WTC11 (cell line): ENCODE data around the gene TMEM151A. TPM values are rescaled to one million over a fixed set of nuclear protein-coding genes. Genes with fewer than 3 reads are reported as not detected.

ENCODE experiments used
- ATAC-seq: fragments of 200-7000 bp; cut with Tn5 transposase; 2 replicates; pipeline ENCODE4 v1.10.0; 2021; ENCODE audit warnings: mild to moderate bottlenecking, moderate library complexity
- CTCF ChIA-PET: fragments of 300-600 bp; sonication (Branson Sonifier 250); formaldehyde crosslinking; loops from one replicate; lab custom pipeline; 2021; ENCODE audit warnings: antibody characterized with exemption; lab: Charles Lee
- POLR2A ChIA-PET: fragments of 350-600 bp; sonication (Branson Sonifier 250); formaldehyde crosslinking; loops from one replicate; lab custom pipeline; 2021; ENCODE audit warnings: antibody characterized with exemption; lab: Charles Lee
- DNase-seq: peaks from one replicate; pipeline ENCODE4 v3.0.0; 2021; ENCODE audit warnings: low spot score
- H3K27ac Mint-ChIP-seq: 2 replicates; pipeline ENCODE4 v1.8.0; 2021; ENCODE audit warnings: mixed read lengths
- H3K27me3 Mint-ChIP-seq: 2 replicates; pipeline ENCODE4 v1.8.0; 2021; ENCODE audit warnings: low read depth, mild to moderate bottlenecking, moderate library complexity, mixed read lengths
- H3K36me3 Mint-ChIP-seq: 2 replicates; pipeline ENCODE4 v1.8.0; 2021; ENCODE audit warnings: mixed read lengths
- H3K4me1 Mint-ChIP-seq: 2 replicates; pipeline ENCODE4 v1.8.0; 2022; ENCODE audit warnings: mixed read lengths
- H3K4me3 Mint-ChIP-seq: 2 replicates; pipeline ENCODE4 v1.8.0; 2021; ENCODE audit warnings: mild to moderate bottlenecking, moderate library complexity, mixed read lengths
- H3K9me3 Mint-ChIP-seq: 2 replicates; pipeline ENCODE4 v1.8.0; 2021; ENCODE audit warnings: mixed read lengths
- CTCF ChIP-seq: fragments of 200-600 bp; IDR thresholded peaks from 2 replicates; pipeline ENCODE4 v1.8.0; 2022; ENCODE audit warnings: antibody characterized with exemption
- E2F1 ChIP-seq: sonication (generic); formaldehyde crosslinking; IDR thresholded peaks from 2 replicates; pipeline ENCODE4 v1.8.0; 2022; ENCODE audit warnings: mild to moderate bottlenecking, missing genetic modification reagents
- GABPB1 ChIP-seq: sonication (generic); formaldehyde crosslinking; IDR thresholded peaks from 2 replicates; pipeline ENCODE4 v1.8.1; 2023; ENCODE audit warnings: mild to moderate bottlenecking, missing genetic modification reagents
- HMGA2 ChIP-seq: fragments of 250-450 bp; sonication (Bioruptor Pico); IDR thresholded peaks from 2 replicates; pipeline ENCODE4 v1.4.0; 2021; ENCODE audit warnings: mild to moderate bottlenecking, moderate library complexity
- MAX ChIP-seq: sonication (generic); formaldehyde crosslinking; IDR thresholded peaks from 2 replicates; pipeline ENCODE4 v1.8.0; 2022; ENCODE audit warnings: mild to moderate bottlenecking, missing genetic modification reagents
- MYBL2 ChIP-seq: sonication (generic); formaldehyde crosslinking; IDR thresholded peaks from 2 replicates; pipeline ENCODE4 v1.8.1; 2023; ENCODE audit warnings: mild to moderate bottlenecking, moderate library complexity, missing genetic modification reagents
- NFATC4 ChIP-seq: fragments of 250-450 bp; sonication (Bioruptor Pico); IDR thresholded peaks from 2 replicates; pipeline ENCODE4 v1.9.0; 2021; ENCODE audit warnings: mild to moderate bottlenecking
- PREB ChIP-seq: sonication (generic); formaldehyde crosslinking; IDR thresholded peaks from 2 replicates; pipeline ENCODE4 v1.8.1; 2022; ENCODE audit warnings: mild to moderate bottlenecking, missing genetic modification reagents, moderate library complexity, borderline replicate concordance
- TCF7 ChIP-seq: sonication (generic); formaldehyde crosslinking; IDR thresholded peaks from 2 replicates; pipeline ENCODE4 v1.8.0; 2022; ENCODE audit warnings: mild to moderate bottlenecking, low read depth, missing genetic modification reagents, moderate library complexity
- USF1 ChIP-seq: sonication (generic); formaldehyde crosslinking; IDR thresholded peaks from 2 replicates; pipeline ENCODE4 v1.8.0; 2022; ENCODE audit warnings: mild to moderate bottlenecking, missing genetic modification reagents
- ZNF263 ChIP-seq: sonication (generic); formaldehyde crosslinking; IDR thresholded peaks from 2 replicates; pipeline ENCODE4 v1.8.1; 2022; ENCODE audit warnings: low read depth, mild to moderate bottlenecking, moderate library complexity, missing genetic modification reagents
- ZNF281 ChIP-seq: sonication (generic); formaldehyde crosslinking; IDR thresholded peaks from 2 replicates; pipeline ENCODE4 v1.8.0; 2023; ENCODE audit warnings: mild to moderate bottlenecking, missing genetic modification reagents
- total RNA-seq: library from RNA; stranded (reverse); gene quantifications from 3 replicates; pipeline ENCODE4 v1.2.3, GENCODE V29; 2021

The TMEM151A gene
- total RNA-seq, 1 experiment from 2014 or later = 2.2 TPM

- 0 out of 2 replicates have a peak, but pooled peaks have one; percentile 65 for TF ChIP-seq ZNF281 (CRISPR knock-in tag)
- TF ChIP-seq CTCF = peak; percentile 98
- TF ChIP-seq MYBL2 (CRISPR knock-in tag) = no peak
- no peak for TF ChIP-seq E2F1 (CRISPR knock-in tag)
- TF ChIP-seq MAX = peak; percentile 51
- TF ChIP-seq GABPB1 (CRISPR knock-in tag) = no peak
- no peak for TF ChIP-seq NFATC4 (CRISPR knock-in tag)
Measured at GRCh38 chr11:66282468-66283455, 8.9 kb upstream of the TMEM151A start (continued).

GRCh38 chr11:66283461-66284105 is 8.1 kb upstream of the TMEM151A start:
- DNase-seq (no peak), ATAC-seq (no peak)
- no peak for TF ChIP-seq ZNF263 (CRISPR knock-in tag)
- TF ChIP-seq PREB (CRISPR knock-in tag) = no peak
- no peak for TF ChIP-seq MAX
- no peak for TF ChIP-seq E2F1 (CRISPR knock-in tag)
- TF ChIP-seq ZNF281 (CRISPR knock-in tag) = no peak
- no peak for TF ChIP-seq USF1 (CRISPR knock-in tag)
- no peak for TF ChIP-seq TCF7 (CRISPR knock-in tag)
- TF ChIP-seq HMGA2 (CRISPR knock-in tag) = no peak
- Mint-ChIP-seq H3K27me3 (peaks cover 22% of the 10 kb centered on the region), H3K27ac (0 out of 2 replicates have a peak overlapping the region, but pooled peaks have one; percentile 15), H3K36me3 (no peaks in the 10 kb centered on the region), H3K4me3 (no peak overlapping the region), H3K4me1 (peaks cover 24% of the 10 kb centered on the region), H3K9me3 (no peaks in the 10 kb centered on the region)
- POLR2A ChIA-PET = no interaction called here
- CTCF ChIA-PET = interaction anchor here (0.9 to 3.5 kb wide), 15 partner anchors 8 to 281 kb away, joined by 3 to 36 read pairs (median 9); partner anchors contain the start of genes BANF1, CD248, EIF1AD and RAB1B
